NK-92 (cell line): ENCODE measurements around the gene BHLHA9.
"Not testable (repeated sequence)": the region's sequence is repeated elsewhere in the genome, so short reads cannot be mapped to it uniquely, and the experiment has no call there.

Experiments
- DNase-seq: peaks from one replicate; lab custom pipeline; 2025; ENCODE audit not compliant: unreplicated experiment; lab: John Stamatoyannopoulos, UW

The BHLHA9 gene

DNA sequence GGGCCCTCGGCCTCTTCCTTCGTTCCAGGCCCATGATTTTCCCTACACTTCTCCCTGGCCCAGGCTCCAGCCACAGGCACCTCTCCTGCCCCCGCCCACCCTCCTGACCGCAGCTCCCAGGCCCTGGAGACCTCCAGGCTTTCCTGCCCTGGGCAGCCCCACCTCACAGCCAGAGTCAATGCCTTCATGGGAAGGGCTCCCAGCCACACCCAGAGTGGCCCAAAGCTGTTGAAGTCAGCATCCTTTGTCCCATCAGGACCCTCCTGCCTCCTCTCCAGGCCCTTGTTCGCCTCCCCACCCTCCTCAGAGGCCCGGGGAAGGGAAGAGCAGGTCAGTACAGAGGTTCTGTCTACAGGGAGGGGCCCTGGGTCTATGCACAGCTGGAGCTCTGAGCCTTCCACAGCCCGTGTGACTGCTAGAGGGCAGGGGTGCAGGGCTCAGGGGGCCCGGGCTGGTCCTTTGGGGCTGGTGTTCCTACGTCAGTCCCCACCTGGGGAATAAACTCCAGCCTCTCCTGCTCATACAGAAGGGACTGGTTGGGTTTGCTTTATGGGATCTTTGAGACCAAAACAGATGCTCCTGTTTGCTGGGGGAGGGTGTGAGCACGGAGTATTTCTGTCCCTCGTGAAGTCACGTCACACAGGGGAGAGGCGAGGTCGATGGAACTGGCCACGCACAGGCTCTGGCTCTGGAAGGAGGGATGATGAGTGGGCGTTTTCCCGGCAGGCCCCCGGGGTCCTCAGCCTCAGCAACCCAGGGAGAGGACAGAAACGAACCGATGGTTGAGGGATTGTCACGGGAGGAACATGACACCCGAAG is 29.5 kb downstream of the BHLHA9 start:
- DNase-seq = no peak

GRCh38 chr17:1300371-1300905 is 30.2 kb downstream of the BHLHA9 start:
- no peak for DNase-seq

DNA sequence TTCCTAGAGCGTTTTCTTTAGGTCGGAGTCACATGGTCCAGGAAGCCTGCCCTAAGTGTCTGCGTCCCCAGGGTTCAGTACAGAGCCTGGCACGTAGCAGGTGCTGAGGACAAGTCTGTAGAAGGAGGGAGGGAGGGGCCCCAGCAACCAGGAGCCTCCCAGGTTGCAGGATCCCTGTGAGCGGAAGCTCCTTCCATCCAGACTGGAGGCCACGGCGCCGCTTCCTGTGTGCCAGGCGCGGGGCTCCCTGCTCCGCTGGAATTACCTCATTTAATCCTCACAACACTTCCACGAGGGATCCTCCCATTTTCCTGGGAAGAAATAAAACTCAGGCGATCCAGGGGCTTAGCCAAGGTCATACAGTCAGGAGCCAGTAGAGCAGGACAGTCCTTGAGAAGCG is 31.3 kb downstream of the BHLHA9 start:
- no peak for DNase-seq

DNA sequence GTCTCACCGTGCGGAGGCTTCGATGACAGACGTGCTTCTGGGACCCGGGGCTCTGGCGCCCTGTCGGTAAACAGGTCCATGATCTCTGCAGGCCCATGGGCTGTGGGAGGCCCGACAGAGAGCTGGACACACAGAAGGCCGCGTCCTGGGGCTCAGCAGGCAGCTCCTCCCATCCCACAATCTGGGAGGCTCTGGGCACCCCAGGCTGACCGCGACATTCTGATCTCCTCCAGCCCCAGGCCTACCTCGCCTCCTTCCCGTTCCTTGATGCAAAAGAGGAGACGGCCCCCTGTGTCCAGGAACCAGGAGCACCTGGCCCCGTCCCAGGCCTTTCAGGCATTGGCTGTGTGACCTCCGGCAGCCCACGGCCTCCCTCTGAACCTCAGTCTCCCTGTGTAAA is 32.5 kb downstream of the BHLHA9 start:
- DNase-seq = no peak

GRCh38 chr17:1304522-1304921 is 34.3 kb downstream of the BHLHA9 start:
- DNase-seq = no peak

- DNase-seq = no peak
These were observed 34.8 kb downstream of the BHLHA9 start for GRCh38 chr17:1304962-1305563.

DNA sequence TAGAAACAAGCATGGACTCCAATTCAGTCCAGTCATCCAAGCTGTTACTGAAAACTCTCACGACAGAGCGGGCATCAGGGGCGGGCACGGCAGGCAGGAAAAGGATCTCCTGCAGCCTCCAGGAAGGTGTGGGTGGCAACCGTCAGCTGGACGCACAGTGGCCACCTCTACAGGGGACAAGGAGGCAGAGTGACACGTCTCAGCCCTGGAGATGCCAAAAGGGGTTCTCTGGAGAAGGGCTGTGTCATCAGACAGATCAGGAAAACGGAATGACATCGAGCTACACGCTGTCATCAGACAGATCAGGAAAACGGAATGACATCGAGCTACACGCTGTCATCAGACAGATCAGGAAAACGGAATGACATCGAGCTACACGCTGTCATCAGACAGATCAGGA is 37.6 kb downstream of the BHLHA9 start:
- DNase-seq = not testable (repeated sequence)

GRCh38 chr17:1312261-1312870 is 42.1 kb downstream of the BHLHA9 start:
- no peak for DNase-seq

GRCh38 chr17:1313270-1314005 is 43.2 kb downstream of the BHLHA9 start:
- no peak for DNase-seq

DNA sequence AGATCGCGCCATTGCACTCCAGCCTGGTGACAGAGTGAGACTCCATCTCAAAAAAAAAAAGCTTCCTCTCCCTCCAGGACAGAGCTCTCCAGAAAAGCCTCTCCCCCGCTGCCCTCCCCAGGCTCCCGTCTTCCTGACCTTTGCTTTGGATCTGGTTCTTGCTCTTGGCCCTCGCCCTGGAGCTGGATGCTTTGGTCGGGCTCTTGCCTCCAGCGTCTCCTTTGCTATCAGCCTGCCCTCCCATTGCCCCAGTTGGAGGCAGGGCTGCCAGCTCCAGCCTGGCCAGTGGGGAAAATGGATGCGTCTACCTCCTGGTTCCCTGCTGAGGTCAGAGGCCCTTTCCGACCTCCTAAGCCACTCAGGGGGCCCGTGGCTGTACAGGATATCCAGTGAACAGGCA is 45.2 kb downstream of the BHLHA9 start:
- no peak for DNase-seq

DNA sequence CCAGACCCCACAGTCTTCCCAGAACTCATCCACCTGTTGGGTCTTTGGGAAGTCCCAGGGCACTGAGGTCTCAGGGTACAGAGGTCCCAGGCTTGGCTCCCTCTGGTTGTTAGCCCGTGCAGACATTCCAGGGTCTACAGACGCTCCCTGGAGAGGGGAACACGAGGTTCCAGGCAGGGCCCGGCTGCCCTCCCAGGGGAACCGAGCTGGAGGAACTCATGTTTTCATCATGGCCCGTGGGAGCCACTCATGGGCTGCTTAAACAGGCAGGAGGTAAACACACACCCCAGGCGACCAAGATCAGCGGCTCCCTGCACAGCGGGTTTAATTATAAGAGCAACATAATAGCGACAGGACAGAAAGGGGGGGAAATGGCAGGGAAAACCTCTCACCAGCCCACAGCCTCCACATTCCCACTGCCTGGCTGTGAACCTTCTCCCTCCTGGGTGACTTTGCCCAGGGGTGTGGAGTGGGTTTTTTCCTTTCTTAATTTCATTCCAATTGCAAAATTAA is 45.7 kb downstream of the BHLHA9 start:
- DNase-seq = no peak
